GM12872 (cell line): ENCODE results near the gene GASK1A.
A peak's percentile ranks its signal among the peaks of the same experiment; 100 is the strongest.

Experiments used
- TF ChIP-seq, protein P1 (sequence below): IDR thresholded peaks from 3 replicates; pipeline ENCODE4 v1.5.1; 2011; ENCODE audit warnings: low read depth, mild to moderate bottlenecking, low read length, moderate library complexity; ENCODE audit not compliant: insufficient read depth

GASK1A gene

DNA sequence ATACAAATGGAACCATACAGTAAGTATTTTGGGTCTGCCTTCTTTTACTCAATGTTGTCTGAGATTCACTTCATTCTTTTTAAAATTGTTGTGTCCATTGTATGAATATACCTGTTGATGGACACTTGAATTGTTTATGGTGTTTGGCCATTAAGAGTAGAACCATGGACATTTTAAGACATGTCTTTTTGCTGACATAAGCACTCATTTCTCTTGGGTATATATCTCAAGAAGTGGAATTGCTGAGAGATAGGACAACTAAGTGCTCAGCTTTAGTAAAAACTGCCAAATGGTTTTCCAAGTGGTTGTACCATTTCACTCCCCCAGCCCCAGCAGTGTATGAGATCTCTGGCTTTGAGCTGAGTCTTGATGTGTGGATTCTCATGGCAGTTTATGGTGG is 98.6 kb downstream of the GASK1A start:
- TF ChIP-seq, protein P1, sequence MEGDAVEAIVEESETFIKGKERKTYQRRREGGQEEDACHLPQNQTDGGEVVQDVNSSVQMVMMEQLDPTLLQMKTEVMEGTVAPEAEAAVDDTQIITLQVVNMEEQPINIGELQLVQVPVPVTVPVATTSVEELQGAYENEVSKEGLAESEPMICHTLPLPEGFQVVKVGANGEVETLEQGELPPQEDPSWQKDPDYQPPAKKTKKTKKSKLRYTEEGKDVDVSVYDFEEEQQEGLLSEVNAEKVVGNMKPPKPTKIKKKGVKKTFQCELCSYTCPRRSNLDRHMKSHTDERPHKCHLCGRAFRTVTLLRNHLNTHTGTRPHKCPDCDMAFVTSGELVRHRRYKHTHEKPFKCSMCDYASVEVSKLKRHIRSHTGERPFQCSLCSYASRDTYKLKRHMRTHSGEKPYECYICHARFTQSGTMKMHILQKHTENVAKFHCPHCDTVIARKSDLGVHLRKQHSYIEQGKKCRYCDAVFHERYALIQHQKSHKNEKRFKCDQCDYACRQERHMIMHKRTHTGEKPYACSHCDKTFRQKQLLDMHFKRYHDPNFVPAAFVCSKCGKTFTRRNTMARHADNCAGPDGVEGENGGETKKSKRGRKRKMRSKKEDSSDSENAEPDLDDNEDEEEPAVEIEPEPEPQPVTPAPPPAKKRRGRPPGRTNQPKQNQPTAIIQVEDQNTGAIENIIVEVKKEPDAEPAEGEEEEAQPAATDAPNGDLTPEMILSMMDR, result no peak

GRCh38 chr3:43079536-43080332 is 100.6 kb downstream of the GASK1A start:
- TF ChIP-seq, protein P1, result no peak

DNA sequence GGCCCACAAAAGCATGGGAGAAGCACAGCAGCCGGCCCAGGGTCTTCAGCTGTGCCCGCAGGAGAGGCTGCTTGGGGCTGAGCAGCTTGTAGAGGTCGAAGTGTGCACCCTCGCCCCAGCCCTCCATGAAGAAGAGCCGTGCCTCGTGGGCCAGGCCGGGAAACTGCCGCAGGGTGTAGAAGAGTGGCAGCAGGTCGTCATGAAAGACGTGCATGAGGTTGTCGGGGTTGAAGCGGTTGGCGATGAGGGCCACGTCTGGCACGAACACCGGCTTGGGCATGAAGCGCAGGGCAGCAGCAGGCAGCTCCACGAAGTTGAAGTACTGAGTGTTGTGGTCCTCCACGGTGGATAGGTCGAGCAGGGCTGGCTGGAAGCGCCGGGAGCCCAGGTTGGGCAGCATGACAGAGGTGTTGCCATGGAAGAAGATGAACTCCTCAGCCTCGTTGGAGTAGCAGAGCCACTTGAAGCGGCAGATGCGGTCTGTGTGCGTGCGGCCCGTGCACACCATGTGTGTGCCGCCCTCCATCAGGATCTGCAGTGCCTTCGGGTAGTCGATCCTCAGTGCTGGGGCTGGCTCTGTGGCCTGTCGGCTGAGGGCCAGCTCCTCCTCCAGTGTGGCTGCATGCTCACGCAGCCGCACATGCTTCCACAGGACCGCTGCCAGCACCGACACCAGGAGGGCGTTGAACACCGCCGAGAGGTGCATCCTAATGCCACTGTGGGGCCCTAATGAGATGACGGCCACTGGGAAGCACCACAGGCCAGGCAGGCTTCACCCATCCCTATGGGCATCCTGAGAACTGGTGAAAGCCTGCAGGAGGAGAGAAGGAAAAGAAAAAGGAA is 101.8 kb downstream of the GASK1A start:
- TF ChIP-seq, protein P1, result no peak

- TF ChIP-seq, protein P1, result no peak
Measured at GRCh38 chr3:43081796-43082195, 102.7 kb downstream of the GASK1A start.

DNA sequence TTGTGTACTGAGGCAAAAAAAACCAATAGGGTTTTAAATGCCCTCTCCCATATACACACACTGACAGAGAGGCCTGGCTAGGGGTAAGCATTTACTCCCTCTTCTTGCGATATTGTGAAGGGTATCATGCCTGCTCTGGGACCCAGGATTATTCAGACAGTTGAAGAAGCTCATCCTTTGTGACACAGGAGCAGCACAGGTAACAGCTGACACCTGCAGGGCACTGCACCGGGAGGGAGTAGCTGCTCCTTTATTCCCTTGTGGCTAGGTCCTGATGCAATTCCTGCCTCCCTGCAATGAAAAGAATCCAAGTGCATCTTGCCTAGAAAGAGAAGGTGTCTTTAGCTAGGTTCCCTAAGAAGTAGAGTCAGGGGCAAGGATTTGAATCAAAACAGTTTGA is 103.3 kb downstream of the GASK1A start:
- TF ChIP-seq, protein P1, result no peak

GRCh38 chr3:43086460-43087165 is 107.5 kb downstream of the GASK1A start:
- TF ChIP-seq, protein P1, result no peak

- TF ChIP-seq, protein P1, result peak; percentile 42; the same call in 2 of the 3 replicates
Measured at GRCh38 chr3:43087249-43087776, 108.2 kb downstream of the GASK1A start.
